ENCODE results near the gene RNF152.
A peak's percentile ranks its signal among the peaks of the same experiment; 100 is the strongest.

Gene RNF152

GRCh38 chr18:61851279-61851678 is 41.5 kb downstream of the RNF152 start:
- no peak overlapping the region for H3K4me3 Mint-ChIP-seq
- no peak for DNase-seq (ENCODE audit: low spot score in 2 of 2)
- H3K27ac Mint-ChIP-seq = no peak overlapping the region
- H3K4me1 Mint-ChIP-seq = no peaks in the 10 kb centered on the region
- H3K36me3 Mint-ChIP-seq = no peaks in the 10 kb centered on the region
- ATAC-seq = no peak
- no peaks in the 10 kb centered on the region for H3K9me3 Mint-ChIP-seq

GRCh38 chr18:61850756-61851155 is 42.1 kb downstream of the RNF152 start:
- H3K4me1 Mint-ChIP-seq = no peaks in the 10 kb centered on the region
- no peak overlapping the region for H3K27ac Mint-ChIP-seq
- H3K9me3 Mint-ChIP-seq = no peaks in the 10 kb centered on the region
- no peak for DNase-seq (ENCODE audit: low spot score in 2 of 2)
- H3K4me3 Mint-ChIP-seq = no peak overlapping the region
- H3K36me3 Mint-ChIP-seq = no peaks in the 10 kb centered on the region
- no peak for ATAC-seq

GRCh38 chr18:61847164-61847791 is 45.5 kb downstream of the RNF152 start:
- H3K27ac Mint-ChIP-seq = no peak overlapping the region
- ATAC-seq (no peak), DNase-seq (ENCODE audit: low spot score in 2 of 2) (no peak)
- H3K9me3 Mint-ChIP-seq = no peaks in the 10 kb centered on the region
- no peak overlapping the region for H3K4me3 Mint-ChIP-seq
- no peaks in the 10 kb centered on the region for H3K36me3 Mint-ChIP-seq
- H3K4me1 Mint-ChIP-seq = no peaks in the 10 kb centered on the region

GRCh38 chr18:61845197-61845596 is 47.6 kb downstream of the RNF152 start:
- H3K4me3 Mint-ChIP-seq = no peak overlapping the region
- ATAC-seq (no peak), DNase-seq (ENCODE audit: low spot score in 2 of 2) (no peak)
- H3K27ac Mint-ChIP-seq = no peak overlapping the region
- no peaks in the 10 kb centered on the region for H3K36me3 Mint-ChIP-seq
- H3K9me3 Mint-ChIP-seq = no peaks in the 10 kb centered on the region
- no peaks in the 10 kb centered on the region for H3K4me1 Mint-ChIP-seq

- Mint-ChIP-seq H3K36me3 (no peaks in the 10 kb centered on the region), H3K4me1 (no peaks in the 10 kb centered on the region)
Measured at GRCh38 chr18:61844726-61845125, 48.1 kb downstream of the RNF152 start.

GRCh38 chr18:61842146-61842545 is 50.7 kb downstream of the RNF152 start:
- DNase-seq (ENCODE audit: low spot score in 2 of 2) (no peak), ATAC-seq (no peak)
- no peaks in the 10 kb centered on the region for H3K9me3 Mint-ChIP-seq
- H3K4me1 Mint-ChIP-seq = no peaks in the 10 kb centered on the region
- no peak overlapping the region for H3K27ac Mint-ChIP-seq
- H3K4me3 Mint-ChIP-seq = no peak overlapping the region
- H3K36me3 Mint-ChIP-seq = no peaks in the 10 kb centered on the region

More at GRCh38 chr18:61844726-61845125, 48.1 kb downstream of the RNF152 start:
- ATAC-seq (no peak), DNase-seq (ENCODE audit: low spot score in 2 of 2) (no peak)
- Mint-ChIP-seq H3K4me3 (no peak overlapping the region), H3K27ac (no peak overlapping the region), H3K9me3 (no peaks in the 10 kb centered on the region)

GRCh38 chr18:61841706-61842105 is 51.1 kb downstream of the RNF152 start:
- Mint-ChIP-seq H3K4me3 (no peak overlapping the region), H3K4me1 (no peaks in the 10 kb centered on the region)
- no peak for ATAC-seq

GRCh38 chr18:61840324-61840723 is 52.5 kb downstream of the RNF152 start:
- no peaks in the 10 kb centered on the region for H3K9me3 Mint-ChIP-seq
- DNase-seq (ENCODE audit: low spot score in 2 of 2) (no peak), ATAC-seq (no peak)
- no peak overlapping the region for H3K4me3 Mint-ChIP-seq
- no peaks in the 10 kb centered on the region for H3K4me1 Mint-ChIP-seq
- H3K36me3 Mint-ChIP-seq = no peaks in the 10 kb centered on the region
- H3K27ac Mint-ChIP-seq = no peak overlapping the region

More at GRCh38 chr18:61841706-61842105, 51.1 kb downstream of the RNF152 start:
- H3K9me3 Mint-ChIP-seq = no peaks in the 10 kb centered on the region
- no peaks in the 10 kb centered on the region for H3K36me3 Mint-ChIP-seq
- H3K27ac Mint-ChIP-seq = no peak overlapping the region
- DNase-seq (ENCODE audit: low spot score in 2 of 2) = no peak

- no peaks in the 10 kb centered on the region for H3K36me3 Mint-ChIP-seq
- no peaks in the 10 kb centered on the region for H3K9me3 Mint-ChIP-seq
- ATAC-seq (no peak), DNase-seq (ENCODE audit: low spot score in 2 of 2) (no peak)
- H3K4me3 Mint-ChIP-seq = no peak overlapping the region
- peaks cover 8% of the 10 kb centered on the region for H3K4me1 Mint-ChIP-seq
- H3K27ac Mint-ChIP-seq = no peak overlapping the region
Measured at GRCh38 chr18:61838521-61838920, 54.3 kb downstream of the RNF152 start.

GRCh38 chr18:61833978-61834377 is 58.8 kb downstream of the RNF152 start:
- H3K4me1 Mint-ChIP-seq = peaks cover 17% of the 10 kb centered on the region
- no peaks in the 10 kb centered on the region for H3K9me3 Mint-ChIP-seq
- H3K36me3 Mint-ChIP-seq = no peaks in the 10 kb centered on the region
- H3K4me3 Mint-ChIP-seq = no peak overlapping the region
- no peak for DNase-seq (ENCODE audit: low spot score in 2 of 2)
- no peak overlapping the region for H3K27ac Mint-ChIP-seq
- no peak for ATAC-seq

- ATAC-seq (no peak), DNase-seq (ENCODE audit: low spot score in 2 of 2) (no peak)
- Mint-ChIP-seq H3K9me3 (no peaks in the 10 kb centered on the region), H3K36me3 (no peaks in the 10 kb centered on the region), H3K27ac (no peak overlapping the region), H3K4me3 (no peak overlapping the region), H3K4me1 (peaks cover 17% of the 10 kb centered on the region)
Measured at GRCh38 chr18:61833387-61833786, 59.4 kb downstream of the RNF152 start.

- H3K27ac Mint-ChIP-seq = no peak overlapping the region
- no peak for ATAC-seq
- H3K4me1 Mint-ChIP-seq = peaks cover 17% of the 10 kb centered on the region
- H3K4me3 Mint-ChIP-seq = no peak overlapping the region
- no peaks in the 10 kb centered on the region for H3K9me3 Mint-ChIP-seq
- H3K36me3 Mint-ChIP-seq = no peaks in the 10 kb centered on the region
- no peak for DNase-seq (ENCODE audit: low spot score in 2 of 2)
Measured at GRCh38 chr18:61832858-61833257, 59.9 kb downstream of the RNF152 start.

GRCh38 chr18:61831071-61831470 is 61.7 kb downstream of the RNF152 start:
- H3K4me1 Mint-ChIP-seq = peaks cover 17% of the 10 kb centered on the region
- H3K36me3 Mint-ChIP-seq = no peaks in the 10 kb centered on the region
- no peak overlapping the region for H3K4me3 Mint-ChIP-seq
- no peaks in the 10 kb centered on the region for H3K9me3 Mint-ChIP-seq
- no peak overlapping the region for H3K27ac Mint-ChIP-seq
- ATAC-seq (no peak), DNase-seq (ENCODE audit: low spot score in 2 of 2) (no peak)

- no peak overlapping the region for H3K27ac Mint-ChIP-seq
- H3K9me3 Mint-ChIP-seq = no peaks in the 10 kb centered on the region
Measured at GRCh38 chr18:61829108-61829507, 63.7 kb downstream of the RNF152 start.

GRCh38 chr18:61827591-61827990 is 65.2 kb downstream of the RNF152 start:
- ATAC-seq (no peak), DNase-seq (ENCODE audit: low spot score in 2 of 2) (no peak)
- H3K4me3 Mint-ChIP-seq = no peak overlapping the region
- no peak overlapping the region for H3K27ac Mint-ChIP-seq
- H3K36me3 Mint-ChIP-seq = no peaks in the 10 kb centered on the region
- no peaks in the 10 kb centered on the region for H3K9me3 Mint-ChIP-seq
- no peaks in the 10 kb centered on the region for H3K4me1 Mint-ChIP-seq

More at GRCh38 chr18:61829108-61829507, 63.7 kb downstream of the RNF152 start:
- ATAC-seq = peak; percentile 19
- Mint-ChIP-seq H3K36me3 (no peaks in the 10 kb centered on the region), H3K4me1 (peaks cover 15% of the 10 kb centered on the region), H3K4me3 (no peak overlapping the region)
- no peak for DNase-seq (ENCODE audit: low spot score in 2 of 2)

GRCh38 chr18:61825386-61825785 is 67.4 kb downstream of the RNF152 start:
- no peaks in the 10 kb centered on the region for H3K4me1 Mint-ChIP-seq
- H3K27ac Mint-ChIP-seq = no peak overlapping the region
- no peaks in the 10 kb centered on the region for H3K9me3 Mint-ChIP-seq
- no peaks in the 10 kb centered on the region for H3K36me3 Mint-ChIP-seq
- ATAC-seq (no peak), DNase-seq (ENCODE audit: low spot score in 2 of 2) (no peak)
- no peak overlapping the region for H3K4me3 Mint-ChIP-seq

Data from stimulated activated effector memory CD8-positive, alpha-beta T cell treated with anti-CD3 and anti-CD28 coated beads, Interleukin-12 subunit alpha, Interleukin-12 subunit beta, amount 100 ng/mL, for 72 hours (primary cell).